NCI-H2171 (cell line): ENCODE data around the gene PIK3R5.
"Not testable (repeated sequence)": the region's sequence is repeated elsewhere in the genome, so short reads cannot be mapped to it uniquely, and the experiment has no call there.

Experiments
- DNase-seq: peaks from one replicate; lab custom pipeline; 2025; lab: John Stamatoyannopoulos, UW

The PIK3R5 gene, protein sequence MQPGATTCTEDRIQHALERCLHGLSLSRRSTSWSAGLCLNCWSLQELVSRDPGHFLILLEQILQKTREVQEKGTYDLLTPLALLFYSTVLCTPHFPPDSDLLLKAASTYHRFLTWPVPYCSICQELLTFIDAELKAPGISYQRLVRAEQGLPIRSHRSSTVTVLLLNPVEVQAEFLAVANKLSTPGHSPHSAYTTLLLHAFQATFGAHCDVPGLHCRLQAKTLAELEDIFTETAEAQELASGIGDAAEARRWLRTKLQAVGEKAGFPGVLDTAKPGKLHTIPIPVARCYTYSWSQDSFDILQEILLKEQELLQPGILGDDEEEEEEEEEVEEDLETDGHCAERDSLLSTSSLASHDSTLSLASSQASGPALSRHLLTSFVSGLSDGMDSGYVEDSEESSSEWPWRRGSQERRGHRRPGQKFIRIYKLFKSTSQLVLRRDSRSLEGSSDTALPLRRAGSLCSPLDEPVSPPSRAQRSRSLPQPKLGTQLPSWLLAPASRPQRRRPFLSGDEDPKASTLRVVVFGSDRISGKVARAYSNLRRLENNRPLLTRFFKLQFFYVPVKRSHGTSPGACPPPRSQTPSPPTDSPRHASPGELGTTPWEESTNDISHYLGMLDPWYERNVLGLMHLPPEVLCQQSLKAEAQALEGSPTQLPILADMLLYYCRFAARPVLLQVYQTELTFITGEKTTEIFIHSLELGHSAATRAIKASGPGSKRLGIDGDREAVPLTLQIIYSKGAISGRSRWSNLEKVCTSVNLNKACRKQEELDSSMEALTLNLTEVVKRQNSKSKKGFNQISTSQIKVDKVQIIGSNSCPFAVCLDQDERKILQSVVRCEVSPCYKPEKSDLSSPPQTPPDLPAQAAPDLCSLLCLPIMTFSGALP

GRCh38 chr17:8965394-8966168 lies at the start of gene PIK3R5:
Gene PIK3R5, minus strand, starts transcription at chr17:8965707. Its CDS starts 54,213 bp downstream, at chr17:8911494.
- DNase-seq = no peak

- no peak for DNase-seq
Measured at GRCh38 chr17:9011001-9011400, 45.5 kb upstream of the PIK3R5 start.

- no peak for DNase-seq
Measured at GRCh38 chr17:9009737-9010136, 44.2 kb upstream of the PIK3R5 start.

DNA sequence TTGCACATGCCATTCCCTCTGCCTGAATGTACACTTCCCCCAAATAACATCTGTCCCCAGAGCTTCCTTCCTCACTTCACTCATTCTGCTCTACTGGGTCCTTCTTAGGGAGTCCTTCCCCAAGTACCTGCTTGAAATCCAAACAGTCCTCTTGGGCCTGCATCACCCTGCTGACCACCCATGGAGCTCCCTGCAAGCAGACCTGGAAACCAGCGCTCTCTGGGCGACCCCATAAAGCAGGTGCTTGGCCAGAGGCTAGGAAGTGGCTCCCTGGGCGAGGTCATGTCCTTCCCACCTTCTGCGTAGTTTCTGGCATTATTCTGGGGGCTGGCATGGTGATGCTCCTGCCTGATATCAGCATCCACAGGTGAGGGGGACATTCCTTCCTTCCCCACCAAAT lies 43.6 kb upstream of the PIK3R5 start:
- DNase-seq = no peak

- no peak for DNase-seq
Measured at GRCh38 chr17:9007052-9007714, 41.7 kb upstream of the PIK3R5 start.

- no peak for DNase-seq
Measured at GRCh38 chr17:9006175-9006767, 40.8 kb upstream of the PIK3R5 start.

- DNase-seq = no peak
Measured at GRCh38 chr17:9004961-9005285, 39.4 kb upstream of the PIK3R5 start.

DNA sequence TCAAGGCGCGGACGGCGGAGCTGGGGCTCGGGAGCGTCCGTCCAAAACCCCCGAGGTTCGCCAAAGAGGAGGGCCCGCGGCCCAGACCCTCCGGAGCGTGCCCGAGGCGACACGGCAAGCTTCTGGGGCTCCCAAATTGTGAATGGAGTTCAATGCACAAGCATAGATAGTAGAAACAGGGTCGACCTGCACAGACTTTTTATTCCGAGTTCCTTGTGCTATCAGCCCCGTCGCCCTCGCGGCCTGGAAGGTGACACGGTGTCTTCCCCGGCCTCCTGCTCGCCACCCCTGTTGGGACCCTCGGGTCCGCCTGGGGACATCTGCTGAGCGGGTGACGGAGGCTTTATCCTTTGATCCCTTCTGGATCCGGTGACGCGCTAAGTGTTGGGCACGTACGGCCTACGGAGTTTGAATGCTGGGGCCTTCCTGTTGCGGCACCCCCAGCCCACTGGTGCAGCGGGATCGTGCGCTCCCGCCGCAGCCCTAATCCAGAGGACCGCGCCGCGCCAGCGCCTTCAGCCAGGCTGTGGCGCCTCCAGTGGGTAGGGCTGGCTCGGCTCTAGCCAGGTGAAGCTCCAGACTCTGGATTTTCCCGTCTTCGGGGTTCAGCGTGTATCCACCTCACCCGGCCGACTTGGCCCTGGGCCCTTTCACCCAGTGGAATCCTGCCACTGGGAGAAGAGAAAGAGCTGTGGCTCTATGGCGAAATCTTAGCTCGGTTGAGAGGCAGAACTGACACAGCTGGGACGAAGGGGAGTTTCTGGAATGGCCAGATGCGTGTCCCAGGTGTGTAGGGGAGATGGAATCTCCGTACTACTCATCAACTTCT lies 38.8 kb upstream of the PIK3R5 start:
- DNase-seq = no peak

DNA sequence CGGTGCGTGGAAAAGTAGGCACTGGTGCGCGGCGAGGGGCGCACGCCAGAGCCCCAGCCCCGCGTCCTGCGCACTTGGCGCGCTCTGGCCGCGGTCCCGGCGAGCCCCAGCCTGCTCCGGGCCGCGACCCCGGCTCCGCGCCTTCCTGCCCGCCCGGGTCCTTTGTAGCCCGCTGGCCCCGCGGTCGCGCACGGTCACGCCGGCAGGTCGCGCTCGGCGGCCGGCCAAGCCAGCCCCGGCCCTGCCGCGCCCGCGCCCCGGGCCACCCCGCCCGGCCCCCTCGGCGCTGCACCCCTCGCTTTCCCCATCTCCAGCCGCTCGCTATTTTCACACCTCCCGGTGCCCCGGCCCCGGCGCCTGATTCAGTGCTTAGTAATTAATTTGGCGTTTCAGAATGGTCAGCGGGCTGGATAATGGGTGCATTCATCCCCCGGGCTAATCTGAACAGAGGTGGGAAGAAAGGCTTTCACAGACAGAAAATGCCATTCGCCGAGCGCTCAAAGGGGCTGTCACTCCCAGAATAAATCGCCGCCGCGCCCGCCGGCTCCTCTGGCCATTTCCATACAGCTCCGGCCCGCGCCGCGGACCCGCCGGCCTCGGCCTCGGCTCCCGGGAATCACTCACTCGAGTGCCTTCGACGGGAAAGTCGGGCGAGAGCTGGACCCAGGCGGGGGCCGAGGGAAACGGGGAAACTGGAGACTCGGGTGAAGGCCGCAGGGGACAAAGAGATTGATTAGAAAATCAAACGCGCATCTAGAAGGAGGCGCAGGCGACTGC lies 38.0 kb upstream of the PIK3R5 start:
- DNase-seq = no peak

DNA sequence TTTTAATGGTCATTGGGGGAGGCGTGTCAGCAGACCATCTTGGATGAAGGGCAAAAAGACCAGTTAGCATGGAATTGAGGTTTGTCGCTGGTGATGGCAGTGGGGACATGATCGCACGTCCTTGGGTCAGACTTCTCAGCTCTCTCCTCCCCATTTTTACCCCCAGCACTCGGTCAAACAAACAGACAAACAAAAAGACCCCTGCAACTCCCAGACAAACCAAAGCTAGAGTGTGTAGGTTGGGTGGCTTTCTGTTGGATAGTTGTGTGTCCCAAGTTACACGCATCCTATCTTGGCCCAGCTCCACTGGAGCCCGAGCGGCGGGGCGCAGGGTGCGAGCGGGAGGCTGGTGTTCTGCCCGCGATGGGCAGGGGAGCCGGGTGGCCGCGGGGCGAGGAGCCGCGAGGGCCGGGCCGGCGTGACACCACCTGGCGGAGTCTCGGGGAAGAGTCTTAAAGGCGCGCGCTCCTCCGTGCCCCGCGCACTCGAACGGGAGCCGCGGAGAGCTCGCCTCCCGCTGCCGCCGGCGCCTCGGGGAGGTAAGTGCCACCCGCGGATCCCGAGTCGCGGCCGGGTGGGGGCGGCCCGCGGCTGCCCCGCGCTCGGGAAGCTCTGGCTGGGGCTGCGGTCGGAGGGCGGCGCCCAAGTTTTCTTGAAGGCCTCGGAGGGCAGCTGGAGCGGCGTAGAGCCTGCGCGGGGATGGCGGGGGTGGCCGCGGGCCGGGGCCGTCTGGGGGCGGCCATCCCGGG lies 37.3 kb upstream of the PIK3R5 start:
- DNase-seq = no peak

- no peak for DNase-seq
Measured at GRCh38 chr17:9002227-9002605, 36.7 kb upstream of the PIK3R5 start.

DNA sequence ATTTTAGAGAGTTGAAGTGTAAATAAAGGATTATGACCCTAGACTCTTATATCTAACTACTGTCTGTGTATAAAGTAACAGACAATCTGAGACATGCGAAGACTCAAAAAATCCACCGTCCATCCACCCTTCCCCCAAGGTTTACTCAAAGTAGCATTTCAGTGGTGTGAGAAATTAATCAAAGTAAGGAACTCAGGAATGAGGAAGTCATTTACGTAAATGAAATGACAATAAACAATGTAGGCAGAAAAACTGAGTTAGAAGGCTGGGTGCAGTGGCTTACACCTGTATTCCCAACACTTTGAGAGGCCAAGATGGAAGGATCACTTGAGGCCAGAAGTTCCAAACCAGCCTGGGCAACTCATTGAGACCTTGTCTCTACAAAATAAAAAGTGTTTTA lies 36.1 kb upstream of the PIK3R5 start:
- DNase-seq = no peak

- DNase-seq = no peak
Measured at GRCh38 chr17:8997994-8998628, 32.6 kb upstream of the PIK3R5 start.

- no peak for DNase-seq
Measured at GRCh38 chr17:8995711-8996110, 30.2 kb upstream of the PIK3R5 start.

DNA sequence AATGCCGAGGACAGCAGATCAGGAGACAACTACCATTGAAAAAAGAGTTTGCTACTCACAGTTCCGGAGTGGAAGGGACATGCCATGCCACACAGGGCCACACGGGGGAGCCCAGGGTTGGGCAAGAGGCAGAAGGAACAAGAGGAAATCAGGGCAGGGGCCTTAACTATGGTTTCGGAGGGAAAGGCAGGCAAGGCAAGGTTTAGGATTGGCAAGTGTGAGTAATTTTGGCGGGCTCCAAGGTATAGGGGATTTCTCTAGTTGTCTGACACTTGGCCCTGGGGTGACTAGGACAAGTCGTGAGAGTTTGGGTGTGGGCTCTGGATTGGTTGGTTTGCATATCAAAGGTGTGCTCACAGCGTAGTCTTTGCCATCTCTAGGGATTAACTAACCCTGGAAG lies 28.8 kb upstream of the PIK3R5 start:
- DNase-seq = no peak

GRCh38 chr17:8991514-8992285 lies 26.2 kb upstream of the PIK3R5 start:
- DNase-seq = no peak

- not testable (repeated sequence) for DNase-seq
Measured at GRCh38 chr17:8988263-8988935, 22.9 kb upstream of the PIK3R5 start.
